Measurements from ENCODE around the gene PHLDB3.
"Not testable (repeated sequence)": the region's sequence is repeated elsewhere in the genome, so short reads cannot be mapped to it uniquely, and the experiment has no call there.

Gene PHLDB3

GRCh38 chr19:43447655-43448054, 56.9 kb downstream of the PHLDB3 start:
- DNase-seq (ENCODE audit: low spot score in 2 of 2) = no peak

GRCh38 chr19:43446746-43447489, 57.6 kb downstream of the PHLDB3 start:
- peak; percentile 61 to 78 for DNase-seq (ENCODE audit: low spot score in 2 of 2)

More at GRCh38 chr19:43447655-43448054, 56.9 kb downstream of the PHLDB3 start:
- no peaks in the 10 kb centered on the region for H3K36me3 ChIP-seq (replicated peaks)
- H3K27me3 ChIP-seq (ENCODE audit: low read depth) = no peaks in the 10 kb centered on the region
- no peak overlapping the region for H3K4me3 ChIP-seq
- in situ Hi-C loops (cut with MboI; ENCODE audit: low sequenced_read_pairs) = loop anchor here (5.0 to 25.0 kb wide), 3 partner anchors 75 to 210 kb away; no protein-coding TSS in a partner anchor
- no peaks in the 10 kb centered on the region for H3K4me1 ChIP-seq
- H3K9me3 ChIP-seq = peaks cover 2% of the 10 kb centered on the region; the same call in 1 of the 2 replicates

GRCh38 chr19:43445426-43445825, 59.1 kb downstream of the PHLDB3 start:
- Histone ChIP-seq H3K36me3 (replicated peaks) (no peaks in the 10 kb centered on the region), H3K9me3 (0 out of 2 replicates have a peak, but pooled peaks cover 2% of the 10 kb centered on the region), H3K4me1 (peaks cover 4% of the 10 kb centered on the region; the same call in 1 of the 2 replicates), H3K27me3 (ENCODE audit: low read depth) (no peaks in the 10 kb centered on the region), H3K4me3 (no peak overlapping the region)
- in situ Hi-C loops (cut with MboI; ENCODE audit: low sequenced_read_pairs) = loop anchor here (5.0 to 25.0 kb wide), 3 partner anchors 77 to 209 kb away; no protein-coding TSS in a partner anchor
- no peak for DNase-seq (ENCODE audit: low spot score in 2 of 2)

More at GRCh38 chr19:43446746-43447489, 57.6 kb downstream of the PHLDB3 start:
- H3K36me3 ChIP-seq (replicated peaks) = no peaks in the 10 kb centered on the region
- H3K27me3 ChIP-seq (ENCODE audit: low read depth) = no peaks in the 10 kb centered on the region
- H3K4me3 ChIP-seq = no peak overlapping the region
- H3K4me1 ChIP-seq = peaks cover 2% of the 10 kb centered on the region; the same call in 1 of the 2 replicates
- H3K9me3 ChIP-seq = 0 out of 2 replicates have a peak, but pooled peaks cover 2% of the 10 kb centered on the region
- in situ Hi-C loops (cut with MboI; ENCODE audit: low sequenced_read_pairs) = loop anchor here (5.0 to 25.0 kb wide), 3 partner anchors 75 to 210 kb away; no protein-coding TSS in a partner anchor

GRCh38 chr19:43444531-43445287, 59.8 kb downstream of the PHLDB3 start:
- Histone ChIP-seq H3K4me1 (peaks cover 4% of the 10 kb centered on the region; the same call in 1 of the 2 replicates), H3K27me3 (ENCODE audit: low read depth) (no peaks in the 10 kb centered on the region), H3K4me3 (no peak overlapping the region), H3K36me3 (replicated peaks) (no peaks in the 10 kb centered on the region), H3K9me3 (0 out of 2 replicates have a peak, but pooled peaks cover 2% of the 10 kb centered on the region)
- in situ Hi-C loops (cut with MboI; ENCODE audit: low sequenced_read_pairs) = loop anchor here (5.0 to 25.0 kb wide), 4 partner anchors 78 to 210 kb away; no protein-coding TSS in a partner anchor
- DNase-seq (ENCODE audit: low spot score in 2 of 2) = no peak

- not testable (repeated sequence) for DNase-seq (ENCODE audit: low spot score in 2 of 2); H3K9me3 ChIP-seq; H3K4me1 ChIP-seq; H3K27me3 ChIP-seq (ENCODE audit: low read depth); H3K36me3 ChIP-seq (replicated peaks); H3K4me3 ChIP-seq
- in situ Hi-C loops (cut with MboI; ENCODE audit: low sequenced_read_pairs) = loop anchor here (5.0 to 25.0 kb wide), 3 partner anchors 148 to 211 kb away; no protein-coding TSS in a partner anchor
Measured at GRCh38 chr19:43444091-43444490, 60.5 kb downstream of the PHLDB3 start.

GRCh38 chr19:43441716-43442115, 62.8 kb downstream of the PHLDB3 start:
- in situ Hi-C loops (cut with MboI; ENCODE audit: low sequenced_read_pairs) = loop anchor here (5.0 to 25.0 kb wide), 3 partner anchors 151 to 213 kb away; no protein-coding TSS in a partner anchor
- H3K4me1 ChIP-seq = peaks cover 4% of the 10 kb centered on the region; the same call in 1 of the 2 replicates
- DNase-seq (ENCODE audit: low spot score in 2 of 2) = no peak
- H3K4me3 ChIP-seq = no peak overlapping the region
- 0 out of 2 replicates have a peak, but pooled peaks cover 2% of the 10 kb centered on the region for H3K9me3 ChIP-seq
- no peaks in the 10 kb centered on the region for H3K27me3 ChIP-seq (ENCODE audit: low read depth)
- no peaks in the 10 kb centered on the region for H3K36me3 ChIP-seq (replicated peaks)

GRCh38 chr19:43439709-43440063, 64.9 kb downstream of the PHLDB3 start:
- Histone ChIP-seq H3K4me1 (peaks cover 4% of the 10 kb centered on the region; the same call in 1 of the 2 replicates), H3K36me3 (replicated peaks) (no peaks in the 10 kb centered on the region), H3K4me3 (no peak overlapping the region), H3K27me3 (ENCODE audit: low read depth) (no peaks in the 10 kb centered on the region), H3K9me3 (0 out of 2 replicates have a peak, but pooled peaks cover 2% of the 10 kb centered on the region)
- no peak for DNase-seq (ENCODE audit: low spot score in 2 of 2)
- in situ Hi-C loops (cut with MboI; ENCODE audit: low sequenced_read_pairs) = loop anchor here (5.0 to 25.0 kb wide), 3 partner anchors 153 to 215 kb away; no protein-coding TSS in a partner anchor

- Histone ChIP-seq H3K9me3 (0 out of 2 replicates have a peak, but pooled peaks cover 2% of the 10 kb centered on the region), H3K4me3 (no peak overlapping the region), H3K4me1 (peaks cover 4% of the 10 kb centered on the region; the same call in 1 of the 2 replicates), H3K27me3 (ENCODE audit: low read depth) (no peaks in the 10 kb centered on the region), H3K36me3 (replicated peaks) (no peaks in the 10 kb centered on the region)
- in situ Hi-C loops (cut with MboI; ENCODE audit: low sequenced_read_pairs) = loop anchor here (25.0 kb wide), 1 partner anchor 202 kb away; no protein-coding TSS in a partner anchor
- no peak for DNase-seq (ENCODE audit: low spot score in 2 of 2)
Measured at GRCh38 chr19:43439032-43439708, 65.4 kb downstream of the PHLDB3 start.

GRCh38 chr19:43438291-43439031, 66.1 kb downstream of the PHLDB3 start:
- Histone ChIP-seq H3K4me3 (no peak overlapping the region), H3K4me1 (peaks cover 4% of the 10 kb centered on the region; the same call in 1 of the 2 replicates)
- DNase-seq (ENCODE audit: low spot score in 2 of 2) = no peak

GRCh38 chr19:43437712-43438111, 66.8 kb downstream of the PHLDB3 start:
- Histone ChIP-seq H3K36me3 (replicated peaks) (no peaks in the 10 kb centered on the region), H3K27me3 (ENCODE audit: low read depth) (no peaks in the 10 kb centered on the region), H3K4me3 (no peak overlapping the region), H3K4me1 (peaks cover 4% of the 10 kb centered on the region; the same call in 1 of the 2 replicates), H3K9me3 (peaks cover 2% of the 10 kb centered on the region; the same call in 1 of the 2 replicates)
- DNase-seq (ENCODE audit: low spot score in 2 of 2) = no peak
- in situ Hi-C loops (cut with MboI; ENCODE audit: low sequenced_read_pairs) = loop anchor here (25.0 kb wide), 1 partner anchor 200 kb away; no protein-coding TSS in a partner anchor

More at GRCh38 chr19:43438291-43439031, 66.1 kb downstream of the PHLDB3 start:
- Histone ChIP-seq H3K27me3 (ENCODE audit: low read depth) (no peaks in the 10 kb centered on the region), H3K9me3 (0 out of 2 replicates have a peak, but pooled peaks cover 2% of the 10 kb centered on the region), H3K36me3 (replicated peaks) (no peaks in the 10 kb centered on the region)
- in situ Hi-C loops (cut with MboI; ENCODE audit: low sequenced_read_pairs) = loop anchor here (25.0 kb wide), 1 partner anchor 201 kb away; no protein-coding TSS in a partner anchor

- H3K4me1 ChIP-seq; H3K36me3 ChIP-seq (replicated peaks); H3K27me3 ChIP-seq (ENCODE audit: low read depth); DNase-seq (ENCODE audit: low spot score in 2 of 2); H3K4me3 ChIP-seq; H3K9me3 ChIP-seq: not testable (repeated sequence)
- in situ Hi-C loops (cut with MboI; ENCODE audit: low sequenced_read_pairs) = loop anchor here (25.0 kb wide), 1 partner anchor 200 kb away; no protein-coding TSS in a partner anchor
Measured at GRCh38 chr19:43437284-43437683, 67.3 kb downstream of the PHLDB3 start.

- in situ Hi-C loops (cut with MboI; ENCODE audit: low sequenced_read_pairs) = loop anchor here (25.0 kb wide), 1 partner anchor 198 kb away; no protein-coding TSS in a partner anchor
- Histone ChIP-seq H3K27me3 (ENCODE audit: low read depth) (no peaks in the 10 kb centered on the region), H3K36me3 (replicated peaks) (no peaks in the 10 kb centered on the region), H3K9me3 (no peaks in the 10 kb centered on the region; the same call in 1 of the 2 replicates), H3K4me1 (no peaks in the 10 kb centered on the region), H3K4me3 (no peak overlapping the region)
- no peak for DNase-seq (ENCODE audit: low spot score in 2 of 2)
Measured at GRCh38 chr19:43435775-43436174, 68.8 kb downstream of the PHLDB3 start.

Data from HAP-1 (cell line).